HG02970 (cell line): Measurements from ENCODE around the gene RAD51B.

Experiments
- ATAC-seq: cut with Tn5 transposase; IDR thresholded peaks from one replicate; pipeline ENCODE4 v1.9.1; 2021; ENCODE audit warnings: mild to moderate bottlenecking, moderate library complexity, moderate number of reproducible peaks; ENCODE audit not compliant: unreplicated experiment, low FRiP score

The RAD51B gene

DNA sequence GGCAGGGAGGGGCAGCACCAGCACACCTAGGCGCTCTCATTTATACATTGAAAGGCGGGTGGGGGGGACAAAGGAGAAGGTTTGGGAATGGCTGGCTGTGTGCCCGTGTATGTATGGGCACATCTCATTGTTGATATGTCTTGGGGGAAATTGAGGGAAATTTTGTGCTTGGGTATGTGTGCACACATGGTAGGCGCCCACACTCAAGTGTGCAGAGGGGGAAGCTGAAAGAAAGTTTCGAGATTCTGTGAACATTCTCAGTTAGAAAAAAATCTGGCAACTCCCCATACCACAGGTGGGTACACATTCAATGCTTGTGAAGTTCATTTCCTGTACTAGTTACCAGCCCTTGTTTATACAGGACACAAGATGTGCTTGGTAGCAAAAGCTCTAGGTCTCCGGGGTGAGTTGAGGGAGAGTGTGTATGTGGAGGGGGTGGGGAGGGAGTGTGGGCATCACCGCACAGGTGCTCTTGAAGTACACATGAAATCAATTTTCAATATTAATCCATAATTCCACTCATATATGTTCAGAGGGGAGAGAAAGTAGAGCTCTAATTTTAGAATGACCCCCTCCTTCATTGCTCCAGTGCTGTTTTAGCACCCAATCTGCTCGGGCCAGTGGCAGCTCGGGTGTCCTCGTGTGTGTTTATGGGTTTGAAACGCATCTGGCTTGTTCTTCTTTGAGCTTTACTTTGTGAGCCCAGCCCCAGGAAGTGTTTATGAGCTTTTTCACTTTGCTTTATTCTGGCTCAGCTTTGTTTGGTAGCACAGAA lies 687.3 kb downstream of the RAD51B start:
- peak; percentile 49 for ATAC-seq

DNA sequence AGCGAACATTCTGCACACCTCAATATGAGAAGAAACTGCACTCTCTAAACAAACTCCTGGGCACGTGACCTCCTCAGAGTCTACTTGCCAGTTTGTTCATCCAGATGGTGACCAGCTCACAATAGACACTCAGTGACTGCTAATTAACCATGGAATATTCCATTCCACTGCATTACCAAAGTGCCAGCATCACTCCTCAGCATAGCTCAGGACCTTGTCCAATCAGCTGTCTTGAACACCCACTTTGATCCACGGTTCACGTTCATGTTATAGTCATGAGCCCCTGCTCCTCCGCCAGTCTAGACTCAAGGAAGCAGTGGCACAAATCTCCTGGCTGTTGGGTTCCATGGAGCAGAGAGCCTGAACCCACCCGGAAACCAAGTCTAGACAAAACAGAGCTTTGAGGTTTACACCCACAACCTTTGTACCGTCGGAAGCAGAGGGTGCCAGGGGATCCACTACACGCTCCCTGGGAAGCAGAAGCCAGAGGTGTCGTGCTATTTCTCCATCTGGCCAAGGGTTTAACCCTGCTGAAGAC lies 688.0 kb downstream of the RAD51B start:
- no peak for ATAC-seq

DNA sequence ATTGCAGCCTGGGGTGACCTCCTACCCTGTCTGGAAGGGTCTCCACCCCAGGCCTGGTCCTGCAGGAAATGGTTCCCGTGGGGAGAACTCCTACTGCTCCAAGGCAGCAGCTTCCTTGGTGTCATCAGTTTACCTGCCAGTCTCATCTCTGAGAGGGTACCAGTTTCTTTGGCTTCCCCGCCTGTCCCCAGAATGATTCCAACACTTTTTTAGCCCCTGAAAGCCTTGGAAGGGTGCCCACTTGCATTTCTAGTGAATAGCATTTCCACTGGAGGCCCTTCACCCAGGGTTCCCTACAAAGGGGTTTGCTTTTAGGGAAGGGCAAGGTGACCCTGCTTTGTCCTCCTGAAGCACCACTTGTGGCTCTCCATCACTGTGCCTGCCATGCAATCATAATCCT lies 689.0 kb downstream of the RAD51B start:
- no peak for ATAC-seq

DNA sequence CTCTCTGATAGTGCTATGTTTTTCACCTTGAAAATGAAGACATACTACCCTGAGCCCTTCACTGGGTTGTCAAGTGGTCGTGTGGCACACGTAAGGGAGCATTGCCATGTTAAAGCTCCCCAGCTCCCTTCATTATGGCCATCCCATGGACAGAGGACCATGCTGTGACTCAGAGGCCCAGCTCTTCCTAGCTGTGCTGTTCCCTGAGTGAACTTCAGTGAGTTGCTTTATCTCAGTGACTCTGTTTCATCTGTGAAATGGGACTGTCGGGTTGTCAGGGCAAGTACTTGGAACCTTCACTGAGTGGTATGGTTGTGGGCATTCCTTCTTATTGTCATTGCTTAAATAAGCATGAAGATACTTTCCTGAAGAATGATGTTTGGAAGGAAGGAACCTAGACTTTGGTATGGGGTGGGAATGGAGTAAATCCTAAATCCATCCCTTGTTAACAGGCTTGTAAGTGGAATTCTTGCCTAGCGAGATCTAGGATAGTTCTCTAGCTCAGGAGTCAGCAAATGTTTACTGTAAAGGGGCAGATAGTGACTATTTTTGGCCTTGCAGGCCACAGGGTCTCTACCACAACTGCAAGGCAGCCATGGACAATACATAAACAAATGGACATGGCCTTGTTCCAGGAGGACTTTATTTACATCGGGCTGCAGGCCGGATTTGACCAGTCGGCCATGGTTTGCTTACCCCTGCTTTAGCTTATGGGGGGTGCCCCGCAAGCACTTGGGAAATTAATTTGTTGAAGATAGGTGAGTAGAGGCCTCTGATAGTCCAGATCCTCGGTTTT lies 689.8 kb downstream of the RAD51B start:
- ATAC-seq, result no peak

DNA sequence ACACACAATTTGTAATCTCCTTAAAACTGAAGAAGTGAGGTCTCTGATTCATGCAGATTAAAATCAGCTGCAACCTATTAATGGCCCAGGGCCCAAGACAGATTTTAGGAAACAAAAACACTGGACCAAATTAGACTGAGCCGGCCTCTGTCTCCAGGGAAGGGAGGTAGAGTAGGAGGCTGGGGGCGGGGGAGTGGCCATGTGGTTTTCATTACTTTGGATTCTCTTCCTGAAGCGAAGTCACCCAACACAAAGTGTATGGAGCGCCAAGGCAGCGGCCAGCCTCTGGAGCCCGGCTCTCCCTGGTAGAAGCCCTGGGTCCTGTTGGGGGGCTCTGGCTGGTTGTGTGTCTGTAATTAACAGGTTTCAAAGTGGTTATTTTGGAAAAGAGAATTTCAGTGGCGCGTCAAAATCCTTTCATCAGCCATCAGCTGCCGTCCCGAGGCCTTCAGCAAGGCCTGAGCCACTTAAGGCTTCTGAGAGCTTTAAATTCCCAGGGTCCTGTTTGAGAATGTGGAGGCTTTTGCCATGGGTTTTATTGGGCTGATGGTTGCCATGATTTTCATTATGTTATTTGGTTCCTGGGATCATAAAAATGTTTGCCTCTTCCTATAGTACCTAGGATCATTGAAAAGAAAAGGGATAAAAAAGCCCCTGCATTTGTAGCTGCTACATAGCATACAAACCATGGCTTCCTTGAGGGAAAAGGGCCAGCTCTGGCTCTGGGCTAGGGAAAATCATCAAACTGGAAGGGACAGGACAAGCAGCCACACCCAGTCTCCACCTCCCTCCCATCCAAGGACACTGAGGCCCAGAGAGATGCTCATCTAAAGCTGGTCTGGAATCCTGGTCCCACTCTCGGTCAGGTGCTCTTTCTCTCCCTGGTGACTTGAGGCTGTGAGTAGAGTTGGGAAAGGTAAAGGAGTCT lies 690.9 kb downstream of the RAD51B start:
- no peak for ATAC-seq

DNA sequence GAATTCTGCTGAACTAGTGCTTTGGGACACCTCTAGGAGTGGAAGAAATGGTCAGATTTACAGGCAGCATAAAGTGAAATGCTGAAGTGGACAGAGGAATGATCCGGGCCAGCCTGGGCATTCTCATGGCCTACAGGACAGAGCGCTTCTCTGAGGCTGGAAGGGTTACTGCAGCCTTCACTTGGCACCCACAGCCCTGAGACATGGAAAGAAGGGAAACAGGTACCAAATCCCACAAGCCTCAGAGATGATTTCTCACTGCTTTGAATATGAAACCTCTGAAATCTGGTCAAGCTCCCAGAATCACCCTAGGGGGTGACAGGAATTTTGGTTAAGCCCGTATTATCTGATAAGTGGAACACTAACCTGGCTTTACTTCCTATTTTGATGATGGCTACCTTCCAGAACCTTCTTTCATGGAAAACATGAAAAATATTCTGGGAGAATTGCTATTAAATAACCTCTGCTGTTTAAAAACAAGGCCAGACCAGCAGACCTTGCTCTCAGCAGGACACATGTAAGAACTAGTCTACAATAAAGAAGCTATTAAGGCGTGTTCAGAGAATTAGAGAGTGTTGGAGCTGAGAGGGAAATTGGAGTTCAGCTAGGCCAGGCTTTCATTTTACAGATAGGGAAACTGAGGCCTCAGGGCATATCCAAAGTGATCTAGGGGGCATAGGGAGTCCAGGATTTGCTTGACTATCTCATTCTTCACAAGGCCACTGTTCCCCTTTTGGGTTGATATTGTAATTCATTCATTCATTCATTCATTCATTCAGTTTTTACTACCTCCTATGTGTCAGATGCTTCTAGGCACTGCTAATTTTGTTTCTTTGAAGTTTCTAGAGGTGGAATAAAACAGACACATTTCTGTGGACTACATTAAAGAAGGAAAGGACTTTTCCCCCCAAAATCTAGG lies 691.8 kb downstream of the RAD51B start:
- ATAC-seq, result no peak

DNA sequence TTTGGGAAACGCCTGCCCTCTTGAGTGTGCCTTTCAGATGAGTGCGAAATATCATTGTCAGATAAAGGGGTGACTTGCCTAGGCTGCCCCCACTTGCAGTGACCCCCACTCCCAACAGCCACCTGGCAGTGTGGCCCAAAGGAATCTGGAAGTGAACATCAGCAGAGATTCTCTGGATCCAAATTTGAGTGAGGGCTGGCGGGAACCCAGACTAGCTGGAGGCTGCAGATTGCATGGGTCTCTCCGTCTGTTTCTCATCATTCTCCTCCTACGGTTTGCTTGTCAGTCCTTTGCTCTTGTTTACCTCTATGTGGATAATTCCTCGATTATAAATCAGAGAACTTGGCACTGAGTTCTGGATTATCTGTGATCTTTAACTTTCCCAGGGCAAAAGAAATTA lies 692.5 kb downstream of the RAD51B start:
- ATAC-seq, result no peak

DNA sequence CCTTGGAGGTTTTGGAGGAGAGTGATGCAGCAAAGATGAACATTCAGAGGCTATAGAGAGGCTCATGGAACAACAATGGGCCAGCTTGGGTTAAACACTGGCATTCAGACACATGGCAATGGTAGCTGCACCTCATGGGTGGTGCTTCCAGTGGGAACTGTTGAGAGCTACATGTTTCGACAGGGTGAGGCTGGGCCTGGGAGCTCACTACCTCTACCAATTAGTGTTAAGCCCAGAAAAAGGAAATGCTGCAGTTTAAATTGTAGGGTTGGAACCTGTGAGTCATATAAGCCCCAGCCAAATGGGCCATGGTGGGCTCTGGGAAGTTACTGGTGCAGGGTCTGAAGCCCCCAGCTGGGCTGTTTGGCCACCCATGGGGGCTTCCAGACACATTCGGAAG lies 693.6 kb downstream of the RAD51B start:
- no peak for ATAC-seq

DNA sequence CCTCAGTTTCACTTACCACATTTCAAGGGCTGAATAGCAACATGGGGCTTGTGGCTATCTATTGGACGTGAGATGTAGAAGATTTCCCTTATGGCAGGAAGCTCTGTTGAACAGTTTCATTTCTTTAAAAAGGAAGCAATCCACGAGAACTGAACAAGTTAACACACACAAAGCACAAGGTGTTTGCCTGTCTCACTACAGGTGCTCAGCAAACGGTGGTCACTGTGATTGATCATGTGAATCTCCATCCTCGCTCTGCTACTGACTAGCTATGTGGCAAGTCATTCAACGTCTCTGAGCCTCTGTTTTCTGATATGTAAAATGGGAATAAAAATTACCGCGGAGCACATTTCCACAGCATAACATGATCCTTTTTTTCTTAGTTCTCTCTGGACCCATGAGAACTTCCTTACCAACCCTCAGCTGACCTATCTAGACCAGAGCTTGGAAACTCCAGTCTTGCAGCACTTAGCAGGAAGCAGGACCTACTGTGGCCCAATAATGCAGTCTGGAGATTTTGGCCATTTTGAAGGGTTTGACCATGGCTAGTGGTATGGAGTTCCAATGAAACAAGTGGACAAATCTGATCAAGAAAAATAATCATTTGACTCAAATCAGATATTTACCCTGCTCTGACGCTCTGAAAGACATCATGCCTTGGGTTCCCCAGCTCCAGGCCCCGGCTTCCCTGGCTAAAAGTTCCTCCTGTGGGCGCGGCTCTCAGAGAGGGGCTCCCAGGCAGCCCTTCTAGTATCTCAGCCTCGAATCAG lies 694.4 kb downstream of the RAD51B start:
- no peak for ATAC-seq

DNA sequence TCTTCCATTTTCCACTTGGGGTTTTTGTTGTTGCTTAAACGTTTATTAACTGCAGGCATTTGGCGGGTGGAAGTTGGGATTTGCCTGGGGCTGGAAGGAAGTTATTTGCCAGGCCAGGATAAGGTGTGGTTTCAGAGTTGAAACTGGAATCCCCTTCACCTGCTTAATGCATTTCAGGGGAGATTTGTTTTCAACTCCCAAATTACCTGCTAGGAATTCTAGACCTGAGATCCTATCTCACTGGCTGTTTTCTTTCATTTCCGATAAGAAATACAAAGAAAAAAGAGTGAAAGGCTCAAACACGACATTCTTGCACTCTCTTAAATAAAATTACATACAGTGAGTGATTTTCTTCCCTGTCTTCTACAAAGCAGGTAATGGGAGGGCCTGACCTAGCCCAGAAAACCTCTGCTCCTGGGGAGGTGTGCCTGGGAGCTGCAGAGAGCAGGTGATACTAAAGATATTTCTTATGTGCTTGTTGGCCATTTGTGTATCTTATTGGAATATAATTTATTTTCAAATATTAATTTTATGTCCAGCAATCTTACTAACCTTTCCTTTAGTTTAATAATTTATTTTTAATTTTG lies 695.1 kb downstream of the RAD51B start:
- ATAC-seq, result no peak

DNA sequence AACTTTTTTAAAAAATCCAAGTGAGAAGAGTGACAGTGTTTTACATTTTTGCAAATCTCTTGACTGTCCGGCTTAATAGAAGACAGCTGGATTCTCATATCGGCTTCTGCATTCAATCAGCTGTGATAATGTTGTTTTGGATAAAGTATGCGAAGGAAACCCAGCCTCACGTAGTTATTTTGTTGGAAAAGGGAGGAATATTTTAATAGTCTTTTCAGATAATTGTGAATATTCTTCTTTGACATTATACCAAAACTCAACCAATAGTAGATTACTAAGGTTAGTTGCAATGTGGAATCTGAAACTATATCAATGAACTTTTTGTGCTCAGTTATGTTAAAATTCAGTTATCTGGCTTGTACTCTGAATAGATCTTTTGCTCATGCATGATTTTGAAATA lies 696.8 kb downstream of the RAD51B start:
- no peak for ATAC-seq

DNA sequence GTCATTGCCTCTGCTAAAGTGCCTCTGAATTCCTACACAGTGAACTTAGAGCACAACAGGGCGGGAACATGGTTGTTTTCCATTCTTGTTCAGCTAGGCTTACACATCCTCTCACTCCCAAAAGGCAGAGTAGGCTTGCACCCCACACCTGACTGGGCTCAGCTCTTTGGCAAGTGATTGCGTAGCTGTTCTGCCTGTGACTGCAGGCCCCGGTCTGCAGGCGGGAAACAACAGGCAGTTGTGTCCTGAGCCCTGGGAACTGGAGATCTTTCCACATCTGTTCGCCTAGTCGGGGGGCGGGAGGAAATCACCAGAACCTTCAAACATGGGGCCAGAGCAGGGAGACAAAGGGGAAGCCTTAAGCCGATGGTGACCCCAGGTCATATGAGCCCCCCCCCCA lies 698.6 kb downstream of the RAD51B start:
- no peak for ATAC-seq

DNA sequence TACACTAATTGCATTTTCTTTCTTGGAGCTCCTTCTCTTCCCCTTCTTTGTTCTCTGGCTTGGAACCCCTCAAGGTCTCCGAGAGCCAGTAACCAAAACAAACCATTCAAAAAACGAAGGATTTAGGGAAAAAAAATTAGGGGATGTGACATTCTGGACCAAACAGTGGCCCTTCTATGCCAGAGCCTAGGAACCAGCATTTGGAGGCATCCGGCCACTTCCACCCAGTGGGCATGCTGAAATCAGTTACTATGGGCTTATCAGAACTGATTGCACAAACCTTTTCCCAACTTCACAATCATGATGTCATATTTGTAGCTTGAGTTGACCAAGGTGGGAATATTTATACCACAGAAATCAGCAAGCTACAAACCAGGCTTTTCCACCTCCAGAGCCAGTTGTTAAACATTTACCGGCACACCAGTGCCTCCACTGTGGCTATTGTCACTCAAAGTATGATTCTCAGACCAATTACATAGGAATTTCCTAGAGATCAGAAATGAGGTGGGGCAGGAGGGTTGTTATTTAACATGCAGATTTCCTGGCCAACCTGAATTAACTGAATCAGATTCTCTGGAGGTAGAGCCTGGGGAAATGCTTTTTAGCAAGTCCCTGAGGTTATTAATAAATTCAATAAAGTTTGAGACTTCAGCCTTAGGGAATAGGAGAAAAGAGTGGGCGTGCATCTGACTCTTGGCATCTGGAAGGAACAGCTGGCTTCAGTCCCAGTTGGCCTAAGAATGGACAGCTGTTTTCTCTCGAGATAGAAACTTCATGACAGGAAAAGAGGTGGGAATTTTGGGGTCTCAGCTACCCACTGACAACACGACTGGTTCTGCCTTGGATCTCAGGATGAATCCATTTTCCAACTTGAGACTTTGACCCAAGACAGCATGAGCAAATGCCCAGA lies 699.4 kb downstream of the RAD51B start:
- no peak for ATAC-seq

DNA sequence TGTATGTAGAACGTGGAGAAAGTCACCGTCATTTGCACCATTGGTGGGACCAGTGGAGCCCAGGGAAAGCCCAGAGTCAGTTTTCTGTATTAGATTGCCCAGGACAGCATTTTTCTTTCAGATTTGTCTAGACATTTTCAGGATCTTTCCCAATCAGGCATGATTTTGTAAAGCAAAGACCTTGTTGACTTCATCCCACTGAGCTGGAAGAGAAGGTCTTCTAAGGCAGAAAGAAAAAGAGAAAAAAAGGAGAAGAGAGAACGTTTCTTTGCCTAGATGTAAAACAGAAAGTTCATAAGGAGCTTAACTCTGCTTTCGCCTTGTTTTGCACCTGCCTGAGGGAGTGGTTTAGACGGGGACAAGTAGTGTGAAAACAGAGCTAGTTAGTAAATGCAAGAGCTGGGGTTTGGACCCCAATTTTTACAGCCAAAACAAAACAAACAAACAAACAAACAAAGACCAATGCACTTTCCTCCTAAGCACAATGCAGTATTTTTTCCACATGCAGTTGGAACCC lies 700.1 kb downstream of the RAD51B start:
- ATAC-seq, result no peak

DNA sequence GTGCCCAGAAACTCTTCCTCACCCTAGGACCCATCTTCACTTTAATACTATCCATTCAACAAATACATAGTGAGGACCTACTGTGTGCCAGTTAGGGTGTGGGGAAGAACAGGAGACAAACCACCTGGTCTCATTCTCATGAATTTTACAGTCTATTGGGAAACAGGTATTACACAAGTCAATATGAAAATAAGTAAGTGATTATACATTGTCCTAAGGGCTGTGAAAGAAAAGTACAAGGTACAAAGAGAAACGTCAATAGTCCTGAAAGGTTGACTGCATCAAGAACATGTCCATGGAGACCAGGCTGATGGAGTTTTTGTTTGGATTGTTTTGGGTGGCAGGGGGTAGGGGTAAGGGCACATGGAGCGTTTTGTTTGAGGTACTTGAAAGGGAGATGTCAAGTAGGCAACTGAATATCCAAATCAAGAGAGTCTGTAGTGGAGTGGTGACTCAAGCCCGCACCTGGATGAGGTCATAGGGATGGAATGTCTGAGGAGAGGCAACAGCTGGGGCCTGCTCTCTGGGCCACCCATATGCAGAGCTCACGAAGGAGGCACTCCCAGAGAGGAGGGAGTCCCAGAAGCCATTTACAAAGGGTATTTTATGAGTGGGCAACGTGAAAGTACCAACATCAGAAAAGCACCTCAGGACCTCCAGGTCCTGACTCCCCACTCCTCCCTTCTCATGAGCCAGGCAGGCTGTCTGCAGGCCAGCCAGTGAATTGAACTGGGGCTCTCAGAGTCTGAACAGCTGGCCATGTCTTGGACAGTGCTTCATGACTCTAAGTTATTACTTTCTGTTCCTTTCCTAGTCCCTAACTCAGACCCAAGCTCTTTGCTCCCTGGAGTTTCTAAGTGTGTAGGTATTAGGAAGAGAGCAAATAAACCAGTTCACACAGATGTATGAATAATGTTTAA lies 701.3 kb downstream of the RAD51B start:
- no peak for ATAC-seq

DNA sequence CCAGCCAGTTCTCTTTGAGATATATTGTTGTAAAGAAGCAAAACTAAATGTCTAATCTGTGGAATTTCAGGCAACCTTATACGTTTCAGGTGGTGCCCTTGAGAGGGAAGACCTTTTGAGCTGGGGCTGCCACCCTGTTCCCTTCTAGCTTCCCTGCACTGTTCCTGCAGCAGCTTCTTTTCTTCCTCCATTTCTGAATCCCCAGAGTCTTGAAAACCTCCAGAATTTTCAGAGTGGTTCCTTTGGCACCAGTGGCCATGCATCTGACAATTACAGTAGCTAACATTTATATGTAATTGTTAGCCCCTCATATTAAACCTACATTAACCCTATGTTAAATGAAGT lies 702.0 kb downstream of the RAD51B start:
- no peak for ATAC-seq
